SK-N-MC (cell line): ENCODE results near the gene ATP6V1F.

Experiments used
- FOXP2 ChIP-seq: optimal IDR thresholded peaks from 2 replicates; pipeline ENCODE3; 2011; ENCODE audit warnings: mild to moderate bottlenecking, moderate library complexity; ENCODE audit not compliant: insufficient read depth; ENCODE audit errors: extremely low read length, control extremely low read depth
- POLR2AphosphoS5 ChIP-seq: IDR thresholded peaks from 2 replicates; pipeline ENCODE4 v1.6.1; 2012; ENCODE audit warnings: mild to moderate bottlenecking, low read depth, low read length, borderline replicate concordance

GRCh38 chr7:128831994-128832879 is 30.4 kb upstream of the ATP6V1F start:
- TF ChIP-seq POLR2AphosphoS5 = no peak
- TF ChIP-seq FOXP2 = no peak
